Measurements from ENCODE around the gene PPP1CA.

Gene PPP1CA

GRCh38 chr11:67365736-67366444 is 35.8 kb downstream of the PPP1CA start:
- Histone ChIP-seq H3K27me3 (replicated peaks in 2 of 5; ENCODE audit: control insufficient read depth in 4 of 5, insufficient read depth in 5 of 5, low read length in 4 of 5) (peaks cover 0 to 4% (median 0%) of the 10 kb centered on the region in 5 experiments), H3K9me3 (ENCODE audit: control extremely low read depth in 1 of 5, control insufficient read depth in 4 of 5, insufficient read depth in 2 of 5, low read depth in 1 of 5, low read length in 4 of 5) (no peaks in the 10 kb centered on the region), H3K27ac (ENCODE audit: insufficient read depth in 1 of 2, low read depth in 1 of 2, low read length in 2 of 2, poor library complexity in 1 of 2, severe bottlenecking in 2 of 2) (no peak overlapping the region), H3K4me1 (ENCODE audit: control extremely low read depth in 1 of 4, control insufficient read depth in 4 of 4, insufficient read depth in 4 of 4, low read length in 3 of 4) (peaks cover 0 to 73% (median 61%) of the 10 kb centered on the region in 4 experiments), H3K36me3 (ENCODE audit: control insufficient read depth in 4 of 4, insufficient read depth in 4 of 4, low read length in 3 of 4) (no peaks in the 10 kb centered on the region), H3K4me3 (ENCODE audit: control insufficient read depth in 1 of 7, extremely low read depth in 1 of 7, insufficient read depth in 4 of 7, low read depth in 2 of 7, low read length in 6 of 7) (no peak overlapping the region)
- CTCF ChIA-PET: interaction anchor here (1.3 to 20.0 kb wide), 4 partner anchors 9 to 36 kb away, joined by 3 to 892 read pairs (median 30); partner anchors contain the start of genes CLCF1, POLD4, PPP1CA and RAD9A
- DNase-seq: no peak
- 76% methylated on average over 13 of the region's 14 CpGs for WGBS (ENCODE audit: insufficient coverage)
- POLR2A ChIA-PET: interaction anchor here (0.9 kb wide), 1 partner anchor 13 kb away, joined by 3 read pairs; the partner anchor contains the start of gene POLD4

- CTCF ChIA-PET: interaction anchor here (0.8 to 20.0 kb wide), 5 partner anchors 9 to 36 kb away, joined by 3 to 892 read pairs (median 5); partner anchors contain the start of genes CLCF1, POLD4, PPP1CA and RAD9A
- Histone ChIP-seq H3K27me3 (replicated peaks in 2 of 5; ENCODE audit: control insufficient read depth in 4 of 5, insufficient read depth in 5 of 5, low read length in 4 of 5) (peaks cover 0 to 4% (median 0%) of the 10 kb centered on the region in 5 experiments), H3K27ac (ENCODE audit: insufficient read depth in 1 of 2, low read depth in 1 of 2, low read length in 2 of 2, poor library complexity in 1 of 2, severe bottlenecking in 2 of 2) (no peak overlapping the region), H3K4me3 (ENCODE audit: control insufficient read depth in 1 of 7, extremely low read depth in 1 of 7, insufficient read depth in 4 of 7, low read depth in 2 of 7, low read length in 6 of 7) (peak overlapping the region in 2 of 7 experiments; percentile 4 to 23), H3K4me1 (ENCODE audit: control extremely low read depth in 1 of 4, control insufficient read depth in 4 of 4, insufficient read depth in 4 of 4, low read length in 3 of 4) (peaks cover 0 to 65% (median 54%) of the 10 kb centered on the region in 4 experiments), H3K9me3 (ENCODE audit: control extremely low read depth in 1 of 5, control insufficient read depth in 4 of 5, insufficient read depth in 2 of 5, low read depth in 1 of 5, low read length in 4 of 5) (no peaks in the 10 kb centered on the region), H3K36me3 (ENCODE audit: control insufficient read depth in 4 of 4, insufficient read depth in 4 of 4, low read length in 3 of 4) (no peaks in the 10 kb centered on the region)
- DNase-seq: peak in 1 of 3 donors; percentile 38
- 69% methylated on average over 16 of the region's 24 CpGs for WGBS (ENCODE audit: insufficient coverage)
- POLR2A ChIA-PET: interaction anchor here (0.6 kb wide), 1 partner anchor 12 kb away, joined by 4 read pairs; no protein-coding TSS in a partner anchor
These were observed 36.6 kb downstream of the PPP1CA start for GRCh38 chr11:67364783-67365722.

- Histone ChIP-seq H3K27me3 (replicated peaks in 2 of 5; ENCODE audit: control insufficient read depth in 4 of 5, insufficient read depth in 5 of 5, low read length in 4 of 5) (no peaks in the 10 kb centered on the region), H3K27ac (ENCODE audit: insufficient read depth in 1 of 2, low read depth in 1 of 2, low read length in 2 of 2, poor library complexity in 1 of 2, severe bottlenecking in 2 of 2) (no peak overlapping the region), H3K4me1 (ENCODE audit: control extremely low read depth in 1 of 4, control insufficient read depth in 4 of 4, insufficient read depth in 4 of 4, low read length in 3 of 4) (peaks cover 0 to 56% (median 45%) of the 10 kb centered on the region in 4 experiments), H3K36me3 (ENCODE audit: control insufficient read depth in 4 of 4, insufficient read depth in 4 of 4, low read length in 3 of 4) (no peaks in the 10 kb centered on the region), H3K4me3 (ENCODE audit: control insufficient read depth in 1 of 7, extremely low read depth in 1 of 7, insufficient read depth in 4 of 7, low read depth in 2 of 7, low read length in 6 of 7) (peak overlapping the region in 1 of 7 experiments; percentile 38), H3K9me3 (ENCODE audit: control extremely low read depth in 1 of 5, control insufficient read depth in 4 of 5, insufficient read depth in 2 of 5, low read depth in 1 of 5, low read length in 4 of 5) (no peaks in the 10 kb centered on the region)
- POLR2A ChIA-PET: interaction anchor here (1.3 kb wide), 1 partner anchor 37 kb away, joined by 3 read pairs; the partner anchor contains the start of gene PPP1CA
- CTCF ChIA-PET: interaction anchor here (1.6 to 20.0 kb wide), 4 partner anchors 11 to 18 kb away, joined by 3 to 892 read pairs (median 36); partner anchors contain the start of genes CLCF1, POLD4 and RAD9A
- 0% methylated on average over 3 of the region's 3 CpGs for WGBS (ENCODE audit: insufficient coverage)
- DNase-seq: no peak
These were observed 37.5 kb downstream of the PPP1CA start for GRCh38 chr11:67364169-67364568.

GRCh38 chr11:67357831-67358670 is 43.6 kb downstream of the PPP1CA start:
- Histone ChIP-seq H3K27me3 (replicated peaks in 2 of 5; ENCODE audit: control insufficient read depth in 4 of 5, insufficient read depth in 5 of 5, low read length in 4 of 5) (no peaks in the 10 kb centered on the region), H3K4me3 (ENCODE audit: control insufficient read depth in 1 of 7, extremely low read depth in 1 of 7, insufficient read depth in 4 of 7, low read depth in 2 of 7, low read length in 6 of 7) (no peak overlapping the region), H3K9me3 (ENCODE audit: control extremely low read depth in 1 of 5, control insufficient read depth in 4 of 5, insufficient read depth in 2 of 5, low read depth in 1 of 5, low read length in 4 of 5) (no peaks in the 10 kb centered on the region), H3K4me1 (ENCODE audit: control extremely low read depth in 1 of 4, control insufficient read depth in 4 of 4, insufficient read depth in 4 of 4, low read length in 3 of 4) (peaks cover 3 to 42% (median 19%) of the 10 kb centered on the region in 4 experiments), H3K27ac (ENCODE audit: insufficient read depth in 1 of 2, low read depth in 1 of 2, low read length in 2 of 2, poor library complexity in 1 of 2, severe bottlenecking in 2 of 2) (no peak overlapping the region), H3K36me3 (ENCODE audit: control insufficient read depth in 4 of 4, insufficient read depth in 4 of 4, low read length in 3 of 4) (no peaks in the 10 kb centered on the region)
- over 99% methylated on average over 11 of the region's 12 CpGs for WGBS (ENCODE audit: insufficient coverage)
- no peak for DNase-seq
- CTCF ChIA-PET: interaction anchor here (0.7 to 20.0 kb wide), 3 partner anchors 9 to 25 kb away, joined by 4 to 892 read pairs (median 4); partner anchors contain the start of genes CLCF1 and RAD9A
- POLR2A ChIA-PET: interaction anchor here (1.5 kb wide), 1 partner anchor 10 kb away, joined by 3 read pairs; no protein-coding TSS in a partner anchor

- CTCF ChIA-PET: interaction anchor here (1.0 to 20.0 kb wide), 9 partner anchors 8 to 289 kb away, joined by 3 to 892 read pairs (median 4); partner anchors contain the start of genes CLCF1 and RAD9A
- peaks cover 3 to 50% (median 27%) of the 10 kb centered on the region in 4 experiments for H3K4me1 ChIP-seq (ENCODE audit: control extremely low read depth in 1 of 4, control insufficient read depth in 4 of 4, insufficient read depth in 4 of 4, low read length in 3 of 4)
- no peak overlapping the region for H3K27ac ChIP-seq (ENCODE audit: insufficient read depth in 1 of 2, low read depth in 1 of 2, low read length in 2 of 2, poor library complexity in 1 of 2, severe bottlenecking in 2 of 2)
- DNase-seq: peak; percentile 59 to 69 (median 68)
- no peak overlapping the region for H3K4me3 ChIP-seq (ENCODE audit: control insufficient read depth in 1 of 7, extremely low read depth in 1 of 7, insufficient read depth in 4 of 7, low read depth in 2 of 7, low read length in 6 of 7)
- no peaks in the 10 kb centered on the region for H3K27me3 ChIP-seq (replicated peaks in 2 of 5; ENCODE audit: control insufficient read depth in 4 of 5, insufficient read depth in 5 of 5, low read length in 4 of 5)
- H3K9me3 ChIP-seq (ENCODE audit: control extremely low read depth in 1 of 5, control insufficient read depth in 4 of 5, insufficient read depth in 2 of 5, low read depth in 1 of 5, low read length in 4 of 5): no peaks in the 10 kb centered on the region
- no peaks in the 10 kb centered on the region for H3K36me3 ChIP-seq (ENCODE audit: control insufficient read depth in 4 of 4, insufficient read depth in 4 of 4, low read length in 3 of 4)
- POLR2A ChIA-PET: interaction anchor here (0.6 to 1.5 kb wide), 3 partner anchors 11 to 60 kb away, joined by 3 to 4 read pairs (median 3); no protein-coding TSS in a partner anchor
- WGBS (ENCODE audit: insufficient coverage): 41% methylated on average over 2 of the region's 3 CpGs
These were observed 44.6 kb downstream of the PPP1CA start for GRCh38 chr11:67356864-67357561.
